GM12874 (cell line): Measurements from ENCODE around the gene SLC7A11.

Experiments
- TF ChIP-seq, protein P1 (sequence below): IDR thresholded peaks from 2 replicates; pipeline ENCODE4 v1.5.1; 2011; ENCODE audit warnings: low read depth, mild to moderate bottlenecking, control low read depth, low read length, moderate library complexity; ENCODE audit not compliant: insufficient read depth

The SLC7A11 gene

DNA sequence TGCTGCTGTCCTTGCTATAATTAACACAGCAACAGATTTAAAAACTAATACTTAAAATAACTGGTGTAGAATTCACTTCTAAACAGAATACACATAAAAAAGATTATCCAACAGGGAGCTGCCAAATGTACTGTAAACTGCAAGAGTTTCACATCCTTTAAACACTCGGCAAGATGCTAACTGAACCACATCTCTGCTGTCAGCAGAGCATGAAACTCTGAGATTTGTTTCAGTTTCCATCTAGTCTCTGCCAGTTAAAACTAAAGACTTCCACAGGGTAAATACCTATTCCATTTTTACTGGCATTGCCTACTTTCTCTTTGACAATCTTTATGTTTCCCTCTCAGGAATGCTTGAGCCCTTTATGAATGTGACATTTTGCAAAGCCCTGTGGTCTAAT, 127.7 kb downstream of the SLC7A11 start:
- TF ChIP-seq, protein P1, sequence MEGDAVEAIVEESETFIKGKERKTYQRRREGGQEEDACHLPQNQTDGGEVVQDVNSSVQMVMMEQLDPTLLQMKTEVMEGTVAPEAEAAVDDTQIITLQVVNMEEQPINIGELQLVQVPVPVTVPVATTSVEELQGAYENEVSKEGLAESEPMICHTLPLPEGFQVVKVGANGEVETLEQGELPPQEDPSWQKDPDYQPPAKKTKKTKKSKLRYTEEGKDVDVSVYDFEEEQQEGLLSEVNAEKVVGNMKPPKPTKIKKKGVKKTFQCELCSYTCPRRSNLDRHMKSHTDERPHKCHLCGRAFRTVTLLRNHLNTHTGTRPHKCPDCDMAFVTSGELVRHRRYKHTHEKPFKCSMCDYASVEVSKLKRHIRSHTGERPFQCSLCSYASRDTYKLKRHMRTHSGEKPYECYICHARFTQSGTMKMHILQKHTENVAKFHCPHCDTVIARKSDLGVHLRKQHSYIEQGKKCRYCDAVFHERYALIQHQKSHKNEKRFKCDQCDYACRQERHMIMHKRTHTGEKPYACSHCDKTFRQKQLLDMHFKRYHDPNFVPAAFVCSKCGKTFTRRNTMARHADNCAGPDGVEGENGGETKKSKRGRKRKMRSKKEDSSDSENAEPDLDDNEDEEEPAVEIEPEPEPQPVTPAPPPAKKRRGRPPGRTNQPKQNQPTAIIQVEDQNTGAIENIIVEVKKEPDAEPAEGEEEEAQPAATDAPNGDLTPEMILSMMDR = no peak
